Measurements from ENCODE around the gene ALCAM. TPM values are rescaled to one million over a fixed set of nuclear protein-coding genes. Genes with fewer than 3 reads are reported as not detected.

The ALCAM gene
- total RNA-seq (2021) (36.8 and 45.2 TPM in 2 replicates), Bru-seq, nascent RNA (percentile 77 among the genes with signal in this experiment), BruChase-seq, experiment 1, labeled RNA remaining after a 2-hour chase (percentile 68 among the genes with signal in this experiment), BruChase-seq, experiment 2, labeled RNA remaining after a 6-hour chase (percentile 65 among the genes with signal in this experiment)
- long read RNA-seq, full-length matches to known transcripts = 45 of 68 reads
- long read RNA-seq, partial matches to known transcripts = 9 of 68 reads
- long read RNA-seq, other reads (novel, unspliced or antisense) = 14 of 68 reads

DNA sequence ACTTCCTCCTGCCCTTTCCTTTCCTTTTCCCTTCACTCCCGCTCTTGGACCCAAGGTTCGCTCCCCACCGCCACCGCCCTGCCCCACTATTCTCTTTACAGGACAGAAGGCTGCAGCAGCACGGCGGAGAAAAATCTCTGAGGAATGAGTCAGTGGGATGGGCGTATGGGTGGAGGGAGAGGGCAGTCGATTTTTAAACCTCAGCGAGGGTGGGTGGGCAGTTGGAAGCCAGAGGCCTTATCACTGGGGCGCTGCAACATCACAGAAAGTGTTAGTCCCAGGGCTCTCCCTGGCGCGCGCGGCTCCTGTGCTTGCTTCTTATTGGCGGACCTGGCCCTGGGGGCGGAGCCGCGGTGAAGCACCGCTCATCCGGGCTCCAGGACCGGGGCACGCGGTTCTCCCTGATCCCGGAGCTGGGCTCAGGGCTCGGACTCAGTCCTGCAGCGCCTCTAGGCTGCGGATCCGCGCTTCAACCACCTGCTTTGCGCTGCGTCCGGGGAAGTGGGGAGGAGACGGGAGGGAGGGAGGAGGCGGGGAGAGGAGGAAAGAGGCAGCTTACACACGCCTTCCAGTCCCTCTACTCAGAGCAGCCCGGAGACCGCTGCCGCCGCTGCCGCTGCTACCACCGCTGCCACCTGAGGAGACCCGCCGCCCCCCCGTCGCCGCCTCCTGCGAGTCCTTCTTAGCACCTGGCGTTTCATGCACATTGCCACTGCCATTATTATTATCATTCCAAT is at the start of gene ALCAM:
Gene ALCAM (plus strand): TSS at position 584 of the 737 bp plus-strand sequence.
- POLR2A ChIA-PET (ENCODE audit: low non-redundant PET) = interaction anchor here (0.7 kb wide), 1 partner anchor 722 kb away, joined by 3 read pairs; no protein-coding TSS in a partner anchor
- intact Hi-C loops (cut with micrococcal nuclease; ENCODE audit: unreplicated experiment) = loop anchor here (5.0 to 10.0 kb wide), 6 partner anchors 382 to 1748 kb away; no protein-coding TSS in a partner anchor
- Histone ChIP-seq H3K4me1 (ENCODE audit: insufficient read depth, low read length, poor library complexity, severe bottlenecking) (peaks cover 17% of the 10 kb centered on the region), H3K4me3 (ENCODE audit: low read depth, low read length, poor library complexity, severe bottlenecking) (peak within 1 kb of the TSS; percentile 76), H3K27me3 (replicated peaks; ENCODE audit: insufficient read depth, low read depth, low read length, poor library complexity) (no peaks in the 10 kb centered on the region), H3K9me3 (ENCODE audit: low read depth, low read length, poor library complexity, severe bottlenecking) (no peaks in the 10 kb centered on the region), H3K36me3 (ENCODE audit: insufficient read depth, low read length, poor library complexity, severe bottlenecking) (no peaks in the 10 kb centered on the region), H3K27ac (ENCODE audit: low read depth, low read length, poor library complexity, severe bottlenecking) (peak within 1 kb of the TSS; percentile 66)
- CTCF ChIA-PET = interaction anchor here (0.5 to 1.0 kb wide), 5 partner anchors 11 to 762 kb away, joined by 3 to 5 read pairs (median 4); no protein-coding TSS in a partner anchor
- peak; percentile 99 for DNase-seq (ENCODE audit: low spot score)
- BruUV-seq (replicated peaks) = no TSS peak
- TF ChIP-seq, protein P1, sequence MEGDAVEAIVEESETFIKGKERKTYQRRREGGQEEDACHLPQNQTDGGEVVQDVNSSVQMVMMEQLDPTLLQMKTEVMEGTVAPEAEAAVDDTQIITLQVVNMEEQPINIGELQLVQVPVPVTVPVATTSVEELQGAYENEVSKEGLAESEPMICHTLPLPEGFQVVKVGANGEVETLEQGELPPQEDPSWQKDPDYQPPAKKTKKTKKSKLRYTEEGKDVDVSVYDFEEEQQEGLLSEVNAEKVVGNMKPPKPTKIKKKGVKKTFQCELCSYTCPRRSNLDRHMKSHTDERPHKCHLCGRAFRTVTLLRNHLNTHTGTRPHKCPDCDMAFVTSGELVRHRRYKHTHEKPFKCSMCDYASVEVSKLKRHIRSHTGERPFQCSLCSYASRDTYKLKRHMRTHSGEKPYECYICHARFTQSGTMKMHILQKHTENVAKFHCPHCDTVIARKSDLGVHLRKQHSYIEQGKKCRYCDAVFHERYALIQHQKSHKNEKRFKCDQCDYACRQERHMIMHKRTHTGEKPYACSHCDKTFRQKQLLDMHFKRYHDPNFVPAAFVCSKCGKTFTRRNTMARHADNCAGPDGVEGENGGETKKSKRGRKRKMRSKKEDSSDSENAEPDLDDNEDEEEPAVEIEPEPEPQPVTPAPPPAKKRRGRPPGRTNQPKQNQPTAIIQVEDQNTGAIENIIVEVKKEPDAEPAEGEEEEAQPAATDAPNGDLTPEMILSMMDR (conservative IDR thresholded peaks at IDR 0.05; ENCODE audit: low read depth, low read length) = peak; percentile 82
- TF ChIP-seq EZH2 (IDR thresholded peaks at IDR 0.05; ENCODE audit: borderline replicate concordance, low read depth, low read length, poor library complexity, severe bottlenecking) = no peak

DNA sequence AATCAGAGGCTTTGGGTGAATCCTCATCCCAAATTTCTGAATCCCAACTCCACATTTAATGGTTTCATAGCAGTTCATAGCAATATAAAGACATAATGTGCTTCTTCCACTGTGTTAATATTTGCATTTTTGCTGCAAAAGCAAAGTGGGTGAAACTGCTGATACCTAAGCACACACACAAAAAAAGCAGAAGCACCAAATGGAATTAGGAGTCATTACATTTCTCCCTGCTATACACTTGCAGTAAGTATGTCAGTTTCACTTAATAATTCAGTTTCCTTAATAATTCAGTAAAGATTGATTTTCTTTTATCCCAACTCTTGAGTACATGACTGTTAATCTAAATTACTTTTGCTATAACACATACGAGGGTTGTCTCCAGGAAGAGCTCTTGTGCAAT is 48.9 kb upstream of the ALCAM start:
- Histone ChIP-seq H3K4me3 (ENCODE audit: low read depth, low read length, poor library complexity, severe bottlenecking) (no peak overlapping the region), H3K36me3 (ENCODE audit: insufficient read depth, low read length, poor library complexity, severe bottlenecking) (no peaks in the 10 kb centered on the region), H3K4me1 (ENCODE audit: insufficient read depth, low read length, poor library complexity, severe bottlenecking) (no peaks in the 10 kb centered on the region), H3K27ac (ENCODE audit: low read depth, low read length, poor library complexity, severe bottlenecking) (no peak overlapping the region), H3K27me3 (replicated peaks; ENCODE audit: insufficient read depth, low read depth, low read length, poor library complexity) (no peaks in the 10 kb centered on the region), H3K9me3 (ENCODE audit: low read depth, low read length, poor library complexity, severe bottlenecking) (no peaks in the 10 kb centered on the region)
- ChIA-PET POLR2A (ENCODE audit: low non-redundant PET) (no interaction called here), CTCF (no interaction called here)
- no TSS peak for BruUV-seq (replicated peaks)
- no peak for DNase-seq (ENCODE audit: low spot score)
- intact Hi-C loops (cut with micrococcal nuclease; ENCODE audit: unreplicated experiment) = no loop called here
- TF ChIP-seq, protein P1 (conservative IDR thresholded peaks at IDR 0.05; ENCODE audit: low read depth, low read length) = no peak
- no peak for TF ChIP-seq EZH2 (IDR thresholded peaks at IDR 0.05; ENCODE audit: borderline replicate concordance, low read depth, low read length, poor library complexity, severe bottlenecking)

DNA sequence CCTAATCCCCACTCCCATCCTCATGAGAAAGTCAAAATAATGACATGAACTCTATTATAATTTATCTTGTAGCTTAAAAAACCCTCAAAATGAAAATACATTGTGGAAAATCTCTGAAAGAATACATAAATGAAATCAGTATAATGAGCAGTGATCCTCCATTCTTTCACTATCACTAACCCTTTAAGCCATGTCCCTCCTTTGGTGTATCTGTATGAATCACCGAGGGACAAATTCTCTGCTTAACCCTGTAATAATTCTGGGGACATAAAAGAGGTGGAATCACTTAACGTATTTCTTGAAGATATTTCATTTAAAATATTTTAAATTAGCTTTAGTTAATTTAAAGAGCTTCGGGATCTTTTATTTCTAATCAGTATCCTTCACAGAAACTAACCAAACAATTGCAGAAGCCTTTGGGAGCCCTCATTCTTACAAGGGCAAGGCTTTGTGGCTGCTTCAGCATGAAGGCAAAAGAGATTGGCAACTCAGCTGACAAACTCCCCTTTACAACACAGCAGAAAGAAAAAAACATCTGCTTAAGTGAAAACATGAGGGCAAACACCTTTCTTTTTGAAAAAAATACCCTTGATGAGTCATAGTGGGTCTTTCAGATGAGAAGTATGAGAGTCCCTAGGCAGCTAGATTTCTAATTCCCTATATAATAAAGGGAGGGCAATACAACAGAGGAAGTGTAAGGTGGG is 44.0 kb upstream of the ALCAM start:
- ChIA-PET POLR2A (ENCODE audit: low non-redundant PET) (no interaction called here), CTCF (no interaction called here)
- H3K27me3 ChIP-seq (replicated peaks; ENCODE audit: insufficient read depth, low read depth, low read length, poor library complexity) = no peaks in the 10 kb centered on the region
- H3K9me3 ChIP-seq (ENCODE audit: low read depth, low read length, poor library complexity, severe bottlenecking) = no peaks in the 10 kb centered on the region
- BruUV-seq (replicated peaks) = no TSS peak
- TF ChIP-seq, protein P1 (conservative IDR thresholded peaks at IDR 0.05; ENCODE audit: low read depth, low read length) = no peak
- no peak for TF ChIP-seq EZH2 (IDR thresholded peaks at IDR 0.05; ENCODE audit: borderline replicate concordance, low read depth, low read length, poor library complexity, severe bottlenecking)
- H3K36me3 ChIP-seq (ENCODE audit: insufficient read depth, low read length, poor library complexity, severe bottlenecking) = no peaks in the 10 kb centered on the region
- no peak for DNase-seq (ENCODE audit: low spot score)
- H3K4me3 ChIP-seq (ENCODE audit: low read depth, low read length, poor library complexity, severe bottlenecking) = no peak overlapping the region
- no peaks in the 10 kb centered on the region for H3K4me1 ChIP-seq (ENCODE audit: insufficient read depth, low read length, poor library complexity, severe bottlenecking)
- no peak overlapping the region for H3K27ac ChIP-seq (ENCODE audit: low read depth, low read length, poor library complexity, severe bottlenecking)
- intact Hi-C loops (cut with micrococcal nuclease; ENCODE audit: unreplicated experiment) = no loop called here
